ENCODE results near the gene UPP1.

The UPP1 gene

GRCh38 chr7:48088559-48089045 lies 463 bp upstream of the UPP1 start:
- TF ChIP-seq, protein P1, sequence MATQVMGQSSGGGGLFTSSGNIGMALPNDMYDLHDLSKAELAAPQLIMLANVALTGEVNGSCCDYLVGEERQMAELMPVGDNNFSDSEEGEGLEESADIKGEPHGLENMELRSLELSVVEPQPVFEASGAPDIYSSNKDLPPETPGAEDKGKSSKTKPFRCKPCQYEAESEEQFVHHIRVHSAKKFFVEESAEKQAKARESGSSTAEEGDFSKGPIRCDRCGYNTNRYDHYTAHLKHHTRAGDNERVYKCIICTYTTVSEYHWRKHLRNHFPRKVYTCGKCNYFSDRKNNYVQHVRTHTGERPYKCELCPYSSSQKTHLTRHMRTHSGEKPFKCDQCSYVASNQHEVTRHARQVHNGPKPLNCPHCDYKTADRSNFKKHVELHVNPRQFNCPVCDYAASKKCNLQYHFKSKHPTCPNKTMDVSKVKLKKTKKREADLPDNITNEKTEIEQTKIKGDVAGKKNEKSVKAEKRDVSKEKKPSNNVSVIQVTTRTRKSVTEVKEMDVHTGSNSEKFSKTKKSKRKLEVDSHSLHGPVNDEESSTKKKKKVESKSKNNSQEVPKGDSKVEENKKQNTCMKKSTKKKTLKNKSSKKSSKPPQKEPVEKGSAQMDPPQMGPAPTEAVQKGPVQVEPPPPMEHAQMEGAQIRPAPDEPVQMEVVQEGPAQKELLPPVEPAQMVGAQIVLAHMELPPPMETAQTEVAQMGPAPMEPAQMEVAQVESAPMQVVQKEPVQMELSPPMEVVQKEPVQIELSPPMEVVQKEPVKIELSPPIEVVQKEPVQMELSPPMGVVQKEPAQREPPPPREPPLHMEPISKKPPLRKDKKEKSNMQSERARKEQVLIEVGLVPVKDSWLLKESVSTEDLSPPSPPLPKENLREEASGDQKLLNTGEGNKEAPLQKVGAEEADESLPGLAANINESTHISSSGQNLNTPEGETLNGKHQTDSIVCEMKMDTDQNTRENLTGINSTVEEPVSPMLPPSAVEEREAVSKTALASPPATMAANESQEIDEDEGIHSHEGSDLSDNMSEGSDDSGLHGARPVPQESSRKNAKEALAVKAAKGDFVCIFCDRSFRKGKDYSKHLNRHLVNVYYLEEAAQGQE (IDR thresholded peaks at IDR 0.05; ENCODE audit: insufficient read depth in 1 of 2, low read depth in 2 of 2, low read length in 2 of 2) = peak; percentile 14 to 36; a peak in 1 of 4 replicates
- TF ChIP-seq SIN3A (IDR thresholded peaks at IDR 0.05; ENCODE audit: borderline replicate concordance, insufficient read depth, low read length) (peak; percentile 86; the same call in 1 of the 2 replicates), TAF1 (IDR thresholded peaks at IDR 0.05; ENCODE audit: borderline replicate concordance, insufficient read depth, low read length) (peak; percentile 12; the same call in 1 of the 2 replicates), POLR2AphosphoS5 (IDR thresholded peaks at IDR 0.05; ENCODE audit: low read depth, low read length) (no peak), FOXP2 (optimal IDR thresholded peaks at IDR 0.05; ENCODE audit: borderline replicate concordance, extremely low read depth, extremely low read length, insufficient read depth) (no peak)

- TF ChIP-seq POLR2AphosphoS5 (IDR thresholded peaks at IDR 0.05; ENCODE audit: low read depth, low read length) (0 out of 2 replicates have a peak, but pooled peaks have one; percentile 19), TAF1 (IDR thresholded peaks at IDR 0.05; ENCODE audit: borderline replicate concordance, insufficient read depth, low read length) (no peak), FOXP2 (optimal IDR thresholded peaks at IDR 0.05; ENCODE audit: borderline replicate concordance, extremely low read depth, extremely low read length, insufficient read depth) (no peak)
These were observed 1.2 kb downstream of the UPP1 start for GRCh38 chr7:48090095-48090805.

- TF ChIP-seq, protein P1 (IDR thresholded peaks at IDR 0.05; ENCODE audit: insufficient read depth in 1 of 2, low read depth in 2 of 2, low read length in 2 of 2) = no peak
- no peak for TF ChIP-seq TAF1 (IDR thresholded peaks at IDR 0.05; ENCODE audit: borderline replicate concordance, insufficient read depth, low read length)
- no peak for TF ChIP-seq FOXP2 (optimal IDR thresholded peaks at IDR 0.05; ENCODE audit: borderline replicate concordance, extremely low read depth, extremely low read length, insufficient read depth)
- TF ChIP-seq SIN3A (IDR thresholded peaks at IDR 0.05; ENCODE audit: borderline replicate concordance, insufficient read depth, low read length) = no peak
- no peak for TF ChIP-seq POLR2AphosphoS5 (IDR thresholded peaks at IDR 0.05; ENCODE audit: low read depth, low read length)
These were observed 2.7 kb downstream of the UPP1 start for GRCh38 chr7:48091506-48092433.

DNA sequence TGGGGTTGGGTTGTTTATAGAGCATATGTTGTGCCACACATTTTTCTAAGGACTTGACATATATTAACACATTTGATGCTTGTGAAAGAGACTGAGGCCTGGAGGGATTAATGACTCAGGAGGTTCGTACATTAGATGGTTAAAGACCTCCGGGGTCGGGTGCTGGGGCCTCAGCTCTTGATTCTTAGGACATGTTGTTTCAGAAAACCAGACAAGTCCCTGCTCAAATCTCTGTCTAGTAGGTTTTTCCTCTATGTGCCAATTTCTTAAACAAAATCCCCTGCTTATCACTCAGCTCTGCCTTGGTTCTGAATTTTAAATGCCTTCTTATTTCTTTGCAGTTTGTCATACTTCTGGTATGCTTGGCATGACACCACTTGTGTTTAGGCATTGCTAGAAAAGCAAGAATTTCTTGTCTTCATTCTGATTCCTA lies 5.8 kb downstream of the UPP1 start:
- TF ChIP-seq, protein P1 (IDR thresholded peaks at IDR 0.05; ENCODE audit: insufficient read depth in 1 of 2, low read depth in 2 of 2, low read length in 2 of 2) = no peak
- TF ChIP-seq TAF1 (IDR thresholded peaks at IDR 0.05; ENCODE audit: borderline replicate concordance, insufficient read depth, low read length) (no peak), POLR2AphosphoS5 (IDR thresholded peaks at IDR 0.05; ENCODE audit: low read depth, low read length) (no peak), SIN3A (IDR thresholded peaks at IDR 0.05; ENCODE audit: borderline replicate concordance, insufficient read depth, low read length) (no peak), FOXP2 (optimal IDR thresholded peaks at IDR 0.05; ENCODE audit: borderline replicate concordance, extremely low read depth, extremely low read length, insufficient read depth) (no peak)

DNA sequence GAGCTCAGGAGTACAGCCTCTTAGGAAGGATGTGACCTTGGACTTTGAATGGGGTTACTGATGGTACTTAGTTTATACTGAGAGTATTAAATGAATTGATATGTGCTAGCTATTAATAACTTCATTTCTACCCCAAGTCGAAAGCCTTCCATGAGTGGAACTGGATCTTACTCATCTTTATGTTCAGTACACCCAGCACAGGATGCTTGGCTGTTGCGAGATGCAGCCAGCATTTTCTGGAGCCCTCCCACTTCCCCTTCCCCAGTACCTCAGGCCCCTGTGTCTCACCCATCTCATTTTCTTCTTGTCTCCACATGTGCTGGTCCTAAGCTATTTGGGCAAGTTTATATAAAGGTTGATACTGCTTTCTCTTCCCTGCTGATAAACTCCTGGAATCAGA lies 7.2 kb downstream of the UPP1 start:
- TF ChIP-seq POLR2AphosphoS5 (IDR thresholded peaks at IDR 0.05; ENCODE audit: low read depth, low read length) = no peak
- TF ChIP-seq, protein P1 (IDR thresholded peaks at IDR 0.05; ENCODE audit: insufficient read depth in 1 of 2, low read depth in 2 of 2, low read length in 2 of 2) = no peak
- TF ChIP-seq SIN3A (IDR thresholded peaks at IDR 0.05; ENCODE audit: borderline replicate concordance, insufficient read depth, low read length) = no peak
